H7 (cell line): Measurements from ENCODE around the gene TMEM247. TPM values are rescaled to one million over a fixed set of nuclear protein-coding genes. Genes with fewer than 3 reads are reported as not detected.

Experiments used
- DNase-seq: peaks from one replicate; pipeline ENCODE4 v3.0.0; 2012
- H3K27me3 ChIP-seq: 2 replicates; pipeline ENCODE4 v1.6.0; 2011; ENCODE audit warnings: mild to moderate bottlenecking, low read length; ENCODE audit not compliant: control insufficient read depth, insufficient read depth
- H3K36me3 ChIP-seq: replicated peaks from 2 replicates; pipeline ENCODE4 v1.5.1; 2011; ENCODE audit warnings: low read length; ENCODE audit not compliant: control insufficient read depth, insufficient read depth
- H3K4me3 ChIP-seq: 2 replicates; pipeline ENCODE4 v1.5.1; 2011; ENCODE audit warnings: low read depth, mild to moderate bottlenecking, control low read depth, low read length, moderate library complexity; ENCODE audit not compliant: insufficient read depth
- total RNA-seq: library from RNA; depleted of rRNA; stranded (reverse); fragments of >200 nt; shearing (Covaris generic); gene quantifications from 2 replicates; pipeline ENCODE4 v1.2.3, GENCODE V29; 2014

Gene TMEM247
- total RNA-seq, 1 experiment from 2014 or later: not detected

DNA sequence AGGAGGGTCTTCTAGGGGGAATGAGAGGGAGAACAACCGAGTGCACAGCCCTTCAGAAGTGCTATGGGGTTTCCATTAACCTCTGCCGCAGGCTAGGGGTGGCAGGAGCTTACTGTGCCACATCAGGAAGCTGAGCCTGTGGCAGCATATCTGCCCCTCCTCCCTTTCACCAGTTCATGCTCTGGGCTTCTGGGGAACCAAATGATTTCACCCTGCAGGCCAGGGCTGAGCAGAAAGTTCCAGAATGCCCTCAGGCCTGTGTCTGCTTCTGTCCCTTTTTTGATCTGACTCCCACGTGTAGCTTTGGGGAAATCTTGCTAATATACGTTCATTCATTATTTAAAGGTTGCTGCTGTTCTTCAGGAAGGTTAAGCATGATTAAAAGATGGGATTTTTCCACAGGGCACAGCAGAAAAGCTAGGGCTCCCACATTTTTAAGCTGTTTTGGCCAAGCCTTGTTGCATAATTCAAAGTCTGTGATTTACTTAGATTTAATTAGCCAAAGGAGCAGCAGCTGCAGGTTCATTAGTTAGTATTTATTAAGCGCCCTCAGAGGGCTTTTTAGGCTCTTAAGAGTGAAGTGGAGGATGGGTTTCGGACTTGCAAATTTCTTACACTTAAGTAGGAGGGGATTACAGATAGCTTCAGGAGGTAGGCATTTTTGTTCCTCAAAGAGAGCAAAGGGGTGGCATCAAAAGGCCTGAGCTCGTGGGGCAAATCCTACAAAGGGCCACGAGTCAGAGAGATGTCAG is 10.2 kb downstream of the TMEM247 start:
- peak; percentile 28 for DNase-seq
- no peaks in the 10 kb centered on the region for H3K27me3 ChIP-seq
- H3K36me3 ChIP-seq: no peaks in the 10 kb centered on the region
- H3K4me3 ChIP-seq: no peak overlapping the region

- Histone ChIP-seq H3K27me3 (no peaks in the 10 kb centered on the region), H3K4me3 (no peak overlapping the region), H3K36me3 (no peaks in the 10 kb centered on the region)
- peak; percentile 37 for DNase-seq
These were observed 11.3 kb downstream of the TMEM247 start for GRCh38 chr2:46490521-46491141.

DNA sequence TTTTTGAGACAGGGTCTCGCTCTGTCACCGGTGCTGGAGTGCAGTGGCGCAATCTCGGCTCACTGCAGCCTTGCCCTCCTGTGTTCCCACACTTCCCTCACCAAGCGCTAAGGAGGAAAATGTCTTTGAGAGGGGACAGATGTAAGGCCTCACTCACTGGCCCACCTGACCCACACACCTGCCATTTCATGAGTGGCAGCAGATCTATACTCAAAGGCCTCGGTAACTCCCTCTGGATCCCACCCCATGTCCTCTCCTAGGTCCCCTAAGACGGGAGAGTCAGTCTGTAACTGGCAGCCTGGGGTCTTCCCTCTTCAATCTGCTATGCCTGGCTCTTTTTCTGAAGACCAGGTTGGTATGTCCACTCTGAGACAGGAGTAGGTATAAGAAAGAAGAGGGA is 12.9 kb downstream of the TMEM247 start:
- Histone ChIP-seq H3K36me3 (no peaks in the 10 kb centered on the region), H3K27me3 (no peaks in the 10 kb centered on the region), H3K4me3 (no peak overlapping the region)
- DNase-seq: no peak

GRCh38 chr2:46493241-46493970 is 14.0 kb downstream of the TMEM247 start:
- H3K36me3 ChIP-seq: no peaks in the 10 kb centered on the region
- H3K4me3 ChIP-seq: no peak overlapping the region
- peaks cover 9% of the 10 kb centered on the region for H3K27me3 ChIP-seq
- DNase-seq: no peak

- DNase-seq: peak; percentile 67
- H3K4me3 ChIP-seq: no peak overlapping the region
- H3K36me3 ChIP-seq: no peaks in the 10 kb centered on the region
- peaks cover 14% of the 10 kb centered on the region for H3K27me3 ChIP-seq
These were observed 14.5 kb downstream of the TMEM247 start for GRCh38 chr2:46493971-46494250.

- DNase-seq: no peak
- no peak overlapping the region for H3K4me3 ChIP-seq
- peaks cover 20% of the 10 kb centered on the region for H3K27me3 ChIP-seq
These were observed 15.2 kb downstream of the TMEM247 start for GRCh38 chr2:46494596-46494995.

GRCh38 chr2:46495231-46496030 is 16.1 kb downstream of the TMEM247 start:
- no peaks in the 10 kb centered on the region for H3K36me3 ChIP-seq
- H3K4me3 ChIP-seq: no peak overlapping the region
- DNase-seq: no peak
- peaks cover 20% of the 10 kb centered on the region for H3K27me3 ChIP-seq

More at GRCh38 chr2:46494596-46494995, 15.2 kb downstream of the TMEM247 start:
- H3K36me3 ChIP-seq: no peaks in the 10 kb centered on the region

DNA sequence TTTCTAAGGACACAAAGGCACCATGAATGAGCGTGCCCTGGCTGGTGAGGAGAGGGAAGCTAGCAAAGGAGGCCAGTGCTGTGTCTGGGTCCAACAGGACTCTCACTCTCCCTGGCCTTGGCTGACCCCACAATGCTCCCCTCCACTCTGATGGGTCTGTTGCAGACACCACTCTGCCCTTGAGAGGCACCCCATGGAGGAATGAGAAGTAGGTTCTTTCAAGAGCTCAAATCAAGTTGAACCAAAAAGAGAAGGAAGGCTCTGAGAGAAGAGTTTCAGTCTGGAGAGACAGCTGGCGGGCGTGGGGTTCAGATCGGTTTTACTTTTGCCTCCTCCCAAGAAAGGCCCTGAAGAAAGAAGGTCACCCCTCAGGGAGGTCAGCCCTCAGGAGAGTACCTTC is 18.4 kb downstream of the TMEM247 start:
- DNase-seq: no peak
- H3K36me3 ChIP-seq: no peaks in the 10 kb centered on the region
- H3K27me3 ChIP-seq: peaks cover 20% of the 10 kb centered on the region
- no peak overlapping the region for H3K4me3 ChIP-seq

GRCh38 chr2:46498681-46499080 is 19.3 kb downstream of the TMEM247 start:
- Histone ChIP-seq H3K36me3 (no peaks in the 10 kb centered on the region), H3K27me3 (peaks cover 20% of the 10 kb centered on the region), H3K4me3 (no peak overlapping the region)
- no peak for DNase-seq

DNA sequence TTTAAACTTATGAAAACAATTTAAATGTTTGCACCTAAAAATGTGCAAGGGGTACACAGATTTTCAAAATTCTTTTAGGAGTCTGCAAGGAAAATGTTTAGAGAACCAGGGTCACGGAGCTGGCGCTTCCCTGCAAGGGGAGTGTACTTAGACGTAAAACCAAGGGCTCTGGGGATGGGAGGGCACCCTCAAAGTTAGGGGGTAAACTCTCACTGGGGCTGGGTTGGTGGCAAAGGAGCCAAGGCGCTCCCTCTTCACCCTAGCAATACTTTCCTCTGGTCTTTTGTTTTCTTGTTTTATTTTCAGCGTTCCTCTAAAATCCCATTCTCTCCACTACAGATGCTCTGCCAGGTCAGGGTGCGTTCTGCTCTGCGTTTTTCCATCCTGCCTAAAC is 20.0 kb downstream of the TMEM247 start:
- Histone ChIP-seq H3K4me3 (peak overlapping the region; percentile 67), H3K36me3 (no peaks in the 10 kb centered on the region), H3K27me3 (peaks cover 20% of the 10 kb centered on the region)
- no peak for DNase-seq

GRCh38 chr2:46500801-46501200 is 21.4 kb downstream of the TMEM247 start:
- no peak for DNase-seq
- peaks cover 20% of the 10 kb centered on the region for H3K27me3 ChIP-seq
- H3K4me3 ChIP-seq: no peak overlapping the region

GRCh38 chr2:46502291-46502885 is 23.0 kb downstream of the TMEM247 start:
- peaks cover 20% of the 10 kb centered on the region for H3K27me3 ChIP-seq
- no peak overlapping the region for H3K4me3 ChIP-seq
- no peak for DNase-seq
- H3K36me3 ChIP-seq: no peaks in the 10 kb centered on the region

More at GRCh38 chr2:46500801-46501200, 21.4 kb downstream of the TMEM247 start:
- H3K36me3 ChIP-seq: no peaks in the 10 kb centered on the region

DNA sequence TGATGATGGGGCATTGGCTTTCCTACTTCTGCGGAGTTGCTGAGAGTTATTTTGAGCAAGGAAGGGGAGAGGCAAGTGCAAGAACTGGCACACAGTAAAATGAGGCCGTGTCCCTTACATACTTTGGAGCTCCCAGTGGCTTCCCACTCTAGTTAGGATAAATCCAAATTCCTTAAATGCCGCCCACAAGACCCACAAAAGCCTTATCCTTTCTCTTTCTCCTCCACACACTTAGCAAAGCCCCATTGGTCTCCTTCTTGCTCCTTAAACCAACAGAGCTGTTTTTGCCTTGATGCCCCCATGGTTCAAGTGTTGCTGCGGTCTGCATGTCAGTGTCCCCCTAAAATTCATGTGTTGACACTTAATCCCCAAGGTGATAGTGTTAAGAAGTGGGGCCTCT is 24.3 kb downstream of the TMEM247 start:
- DNase-seq: no peak
- Histone ChIP-seq H3K4me3 (no peak overlapping the region), H3K36me3 (no peaks in the 10 kb centered on the region), H3K27me3 (peaks cover 8% of the 10 kb centered on the region)

GRCh38 chr2:46504221-46504620 is 24.9 kb downstream of the TMEM247 start:
- no peak for DNase-seq
- Histone ChIP-seq H3K27me3 (peaks cover 4% of the 10 kb centered on the region; the same call in 1 of the 2 replicates), H3K4me3 (no peak overlapping the region), H3K36me3 (no peaks in the 10 kb centered on the region)
